Epithelial cell of proximal tubule (primary cell): ENCODE data around the gene NRDE2. TPM values are rescaled to one million over a fixed set of nuclear protein-coding genes. Genes with fewer than 3 reads are reported as not detected.
"Not testable (repeated sequence)": the region's sequence is repeated elsewhere in the genome, so short reads cannot be mapped to it uniquely, and the experiment has no call there.

Experiments used
- DNase-seq: peaks from one replicate; pipeline ENCODE4 v3.0.0-alpha.2; 2011; ENCODE audit warnings: low read depth
- H3K4me3 ChIP-seq: 2 replicates; pipeline ENCODE4 v1.5.1; 2011; ENCODE audit warnings: low read depth, mild to moderate bottlenecking, low read length
- total RNA-seq: library from RNA; depleted of rRNA; stranded (reverse); fragments of >200 nt; gene quantifications from 2 replicates; pipeline ENCODE4 v1.2.3, GENCODE V29; 2015
- TF ChIP-seq, protein P1 (sequence below): conservative IDR thresholded peaks from 2 replicates; pipeline ENCODE4 v1.5.1; 2012; ENCODE audit warnings: low read depth, mild to moderate bottlenecking, low read length

The NRDE2 gene
- total RNA-seq, 1 donor from 2014 or later: 16.5 TPM

DNA sequence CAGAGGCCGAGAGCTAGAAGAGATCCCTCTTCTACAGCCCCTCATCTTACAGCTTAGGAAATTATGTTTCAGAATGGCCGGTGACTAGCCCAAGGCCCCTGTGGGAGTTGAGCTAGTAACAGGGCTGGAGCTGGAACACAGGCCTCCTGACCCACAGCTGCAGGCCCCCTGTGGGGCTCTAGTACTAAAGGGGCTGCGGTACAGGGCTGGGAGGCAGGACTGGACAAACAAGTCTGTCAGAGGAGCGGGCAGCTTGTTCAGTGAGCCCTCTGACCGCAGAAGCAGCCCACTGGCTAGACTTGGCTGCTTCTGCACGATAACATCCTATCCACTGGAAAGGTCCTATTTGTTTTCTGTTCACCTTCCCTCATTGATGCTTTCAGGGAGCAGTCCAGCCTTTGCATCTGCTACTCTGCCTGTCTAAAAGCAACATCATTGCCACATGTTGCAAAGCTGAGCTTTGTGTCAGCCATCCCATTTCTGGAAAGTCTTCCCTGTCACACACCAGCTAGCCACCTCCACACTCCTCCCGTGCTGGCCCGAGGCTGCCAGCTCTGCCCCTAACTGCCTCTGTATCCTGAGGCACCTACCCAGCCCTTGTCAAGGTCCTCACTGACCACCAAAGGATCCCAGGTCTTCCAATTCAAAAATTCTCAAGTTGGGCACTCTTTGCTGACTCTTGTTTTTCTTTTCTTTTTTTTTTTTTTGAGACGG lies 65.1 kb downstream of the NRDE2 start:
- DNase-seq: no peak
- TF ChIP-seq, protein P1, sequence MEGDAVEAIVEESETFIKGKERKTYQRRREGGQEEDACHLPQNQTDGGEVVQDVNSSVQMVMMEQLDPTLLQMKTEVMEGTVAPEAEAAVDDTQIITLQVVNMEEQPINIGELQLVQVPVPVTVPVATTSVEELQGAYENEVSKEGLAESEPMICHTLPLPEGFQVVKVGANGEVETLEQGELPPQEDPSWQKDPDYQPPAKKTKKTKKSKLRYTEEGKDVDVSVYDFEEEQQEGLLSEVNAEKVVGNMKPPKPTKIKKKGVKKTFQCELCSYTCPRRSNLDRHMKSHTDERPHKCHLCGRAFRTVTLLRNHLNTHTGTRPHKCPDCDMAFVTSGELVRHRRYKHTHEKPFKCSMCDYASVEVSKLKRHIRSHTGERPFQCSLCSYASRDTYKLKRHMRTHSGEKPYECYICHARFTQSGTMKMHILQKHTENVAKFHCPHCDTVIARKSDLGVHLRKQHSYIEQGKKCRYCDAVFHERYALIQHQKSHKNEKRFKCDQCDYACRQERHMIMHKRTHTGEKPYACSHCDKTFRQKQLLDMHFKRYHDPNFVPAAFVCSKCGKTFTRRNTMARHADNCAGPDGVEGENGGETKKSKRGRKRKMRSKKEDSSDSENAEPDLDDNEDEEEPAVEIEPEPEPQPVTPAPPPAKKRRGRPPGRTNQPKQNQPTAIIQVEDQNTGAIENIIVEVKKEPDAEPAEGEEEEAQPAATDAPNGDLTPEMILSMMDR: no peak
- H3K4me3 ChIP-seq: no peak overlapping the region

DNA sequence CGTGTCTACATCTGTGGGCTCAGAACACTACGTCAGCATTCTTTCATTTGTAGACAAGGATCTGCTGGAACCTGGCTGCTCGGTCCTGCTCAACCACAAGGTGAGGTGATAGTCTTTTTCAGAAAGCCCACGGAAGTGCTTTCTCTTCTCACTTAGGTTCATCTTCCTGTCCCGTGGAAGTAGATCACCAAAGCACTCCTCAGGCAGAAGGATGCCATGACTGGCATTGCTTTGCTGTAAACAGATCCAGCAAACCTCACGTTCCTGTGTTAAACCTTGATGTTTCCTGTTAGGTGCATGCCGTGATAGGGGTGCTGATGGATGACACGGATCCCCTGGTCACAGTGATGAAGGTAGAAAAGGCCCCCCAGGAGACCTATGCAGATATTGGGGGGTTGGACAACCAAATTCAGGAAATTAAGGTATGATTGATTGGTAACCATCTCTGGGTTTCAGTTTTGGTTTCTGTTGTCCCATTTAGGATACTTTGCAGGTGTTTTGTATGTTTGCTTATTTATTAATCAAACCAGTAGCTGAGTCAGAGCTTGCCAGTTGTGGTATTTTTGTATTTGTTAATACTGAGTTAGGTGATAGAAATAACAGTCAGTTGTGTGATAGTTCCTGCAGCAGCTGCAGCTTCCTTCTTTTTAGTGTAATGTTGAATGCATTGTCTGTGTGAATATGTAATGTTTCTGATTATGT lies 67.8 kb downstream of the NRDE2 start:
- H3K4me3 ChIP-seq: no peak overlapping the region
- DNase-seq: no peak
- TF ChIP-seq, protein P1: no peak

GRCh38 chr14:90256354-90257131 lies 75.2 kb downstream of the NRDE2 start, which contains the start of gene PSMC1:
PSMC1 (plus strand) TSS chr14:90256553; CDS start chr14:90256598, 45 bp downstream.
- TF ChIP-seq, protein P1: no peak
- DNase-seq: peak; percentile 67

GRCh38 chr14:90255871-90256270 lies 75.9 kb downstream of the NRDE2 start:
- TF ChIP-seq, protein P1: no peak
- H3K4me3 ChIP-seq: peak overlapping the region; percentile 78
- DNase-seq: no peak

More at GRCh38 chr14:90256354-90257131, 75.2 kb downstream of the NRDE2 start, which contains the start of gene PSMC1:
- H3K4me3 ChIP-seq: peak within 1 kb of the TSS; percentile 78

- no peak overlapping the region for H3K4me3 ChIP-seq
- no peak for DNase-seq
- TF ChIP-seq, protein P1: no peak
These were observed 77.9 kb downstream of the NRDE2 start for GRCh38 chr14:90253826-90254225.

GRCh38 chr14:90248594-90248993 lies 83.1 kb downstream of the NRDE2 start:
- TF ChIP-seq, protein P1: no peak
- no peak for DNase-seq

DNA sequence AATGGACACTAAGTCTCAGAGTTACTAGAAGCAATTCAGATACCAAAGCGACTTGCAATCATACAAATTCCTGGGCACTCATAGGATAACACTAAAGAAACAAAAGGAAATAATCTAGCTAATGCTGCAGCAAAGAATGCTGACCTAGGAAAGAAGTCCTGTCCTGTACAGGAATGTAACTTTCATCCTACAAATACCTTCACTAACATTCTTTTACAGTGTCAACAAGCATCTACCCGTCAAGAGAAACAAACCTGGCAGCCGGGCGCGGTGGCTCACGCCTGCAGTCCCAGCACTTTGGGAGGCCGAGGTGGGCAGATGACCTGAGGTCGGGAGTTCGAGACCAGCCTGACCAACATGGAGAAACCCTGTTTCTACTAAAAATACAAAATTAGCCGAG lies 84.3 kb downstream of the NRDE2 start:
- DNase-seq, H3K4me3 ChIP-seq: not testable (repeated sequence)

More at GRCh38 chr14:90248594-90248993, 83.1 kb downstream of the NRDE2 start:
- no peak overlapping the region for H3K4me3 ChIP-seq
